Esophagus muscularis mucosa (tissue), 4 donors: ENCODE results near the gene SNRNP35. TPM values are rescaled to one million over a fixed set of nuclear protein-coding genes. Genes with fewer than 3 reads are reported as not detected.
"Not testable (repeated sequence)": the region's sequence is repeated elsewhere in the genome, so short reads cannot be mapped to it uniquely, and the experiment has no call there.

Experiments
- DNase-seq: peaks from one replicate; pipeline ENCODE4 v3.0.0-alpha.2; 2017; ENCODE audit errors: extremely low spot score
- H3K27ac ChIP-seq, 4 donors: fragments of 200-600 bp; sonication (generic); replicated peaks in 1 of 4; 1 replicate in 3 of 4; 2 replicates in 1 of 4; pipeline ENCODE4 v1.5.1; 2016 to 2019; ENCODE audit warnings: mild to moderate bottlenecking in 1 of 4
- H3K27me3 ChIP-seq, 4 donors: fragments of 200-600 bp; sonication (generic); one replicate each; pipeline versions ENCODE4 v1.5.1 to v1.6.0; 2016 to 2019
- H3K36me3 ChIP-seq, 4 donors: fragments of 200-600 bp; sonication (generic); one replicate each; pipeline ENCODE4 v1.5.1; 2016 to 2019
- H3K4me1 ChIP-seq, 4 donors: fragments of 200-600 bp; sonication (generic); one replicate each; pipeline ENCODE4 v1.5.1; 2016 to 2019
- H3K4me3 ChIP-seq, 4 donors: fragments of 200-600 bp; sonication (generic); 1 replicate in 2 of 4; 2 replicates in 2 of 4; pipeline ENCODE4 v1.5.1; 2016 to 2019; ENCODE audit warnings: mild to moderate bottlenecking in 4 of 4, moderate library complexity in 1 of 4
- H3K9me3 ChIP-seq, 4 donors: fragments of 200-600 bp; sonication (generic); 1 replicate in 3 of 4; 2 replicates in 1 of 4; pipeline ENCODE4 v1.5.1; 2016 to 2019
- CTCF ChIP-seq, 3 experiments: fragments of 200-600 bp in 2 of 3; fragments of 450-650 bp in 1 of 3; sonication (generic) in 2 of 3; IDR thresholded peaks; one replicate each; pipeline ENCODE4 v1.5.1; 2017 to 2019; ENCODE audit warnings: antibody characterized with exemption in 3 of 3, mild to moderate bottlenecking in 2 of 3, moderate library complexity in 1 of 3
- EP300 ChIP-seq: sonication (generic); formaldehyde crosslinking; IDR thresholded peaks from one replicate; pipeline ENCODE4 v1.6.1; 2017; ENCODE audit warnings: antibody characterized with exemption
- POLR2A ChIP-seq: fragments of 450-650 bp; IDR thresholded peaks from one replicate; pipeline ENCODE4 v1.6.1; 2017; ENCODE audit warnings: antibody characterized with exemption, moderate library complexity, mild to moderate bottlenecking, low read depth
- POLR2AphosphoS5 ChIP-seq, 2 donors: sonication (generic); formaldehyde crosslinking; IDR thresholded peaks; one replicate each; pipeline ENCODE4 v1.6.1; 2017; ENCODE audit warnings: antibody characterized with exemption in 2 of 2
- WGBS: methylation state at CpG from one replicate; pipeline ENCODE4 v1.1.5; 2018; 5-methylcytosine and 5-hydroxymethylcytosine counted together
- intact Hi-C: fragments of 100-400 bp; cut with DNase I; formaldehyde crosslinking; loops from one replicate; pipeline ENCODE4 v1.15.1; 2023
- total RNA-seq, 4 donors: library from RNA; depleted of rRNA; stranded (reverse); fragments of >200 nt; gene quantifications; one replicate each; pipeline versions ENCODE4 v1.1.0 to v1.2.1, GENCODE V29; 2016

SNRNP35 gene
- total RNA-seq, 4 donors from 2014 or later = 11.6 to 27.4 (median 17.0) TPM

- WGBS = 75% methylated on average over 10 of the region's 14 CpGs
- Histone ChIP-seq H3K36me3 (peaks cover 6 to 60% (median 41%) of the 10 kb centered on the region in 4 donors), H3K9me3 (no peaks in the 10 kb centered on the region), H3K4me1 (peaks cover 7 to 30% (median 21%) of the 10 kb centered on the region in 4 donors), H3K27me3 (no peaks in the 10 kb centered on the region), H3K27ac (peak overlapping the region; percentile 15 to 58 (median 38)), H3K4me3 (peak overlapping the region in 1 of 4 donors; percentile 12)
- TF ChIP-seq POLR2AphosphoS5 (IDR thresholded peaks at IDR 0.05) (peak in 1 of 2 donors; percentile 29), POLR2A (no peak)
- intact Hi-C loops = no loop called here
- DNase-seq = no peak
These were observed 21.7 kb downstream of the SNRNP35 start for GRCh38 chr12:123479442-123480180.

GRCh38 chr12:123481251-123481650, 23.3 kb downstream of the SNRNP35 start:
- H3K27me3 ChIP-seq, DNase-seq, H3K4me3 ChIP-seq, intact Hi-C loops, H3K9me3 ChIP-seq, H3K27ac ChIP-seq: not testable (repeated sequence)
- Histone ChIP-seq H3K4me1 (peaks cover 7 to 20% (median 11%) of the 10 kb centered on the region in 4 donors), H3K36me3 (peaks cover 6 to 72% (median 55%) of the 10 kb centered on the region in 4 donors)
- WGBS = 92% methylated on average over 5 of the region's 5 CpGs

- TF ChIP-seq EP300 (no peak), POLR2AphosphoS5 (IDR thresholded peaks at IDR 0.05) (no peak), CTCF (IDR thresholded peaks at IDR 0.05) (no peak), POLR2A (no peak)
- peaks cover 7 to 20% (median 11%) of the 10 kb centered on the region in 4 donors for H3K4me1 ChIP-seq
- intact Hi-C loops = no loop called here
- no peaks in the 10 kb centered on the region for H3K27me3 ChIP-seq
- H3K4me3 ChIP-seq = no peak overlapping the region
- no peaks in the 10 kb centered on the region for H3K9me3 ChIP-seq
- 92% methylated on average over 6 of the region's 6 CpGs for WGBS
- no peak for DNase-seq
- H3K36me3 ChIP-seq = peaks cover 6 to 63% (median 43%) of the 10 kb centered on the region in 4 donors
- H3K27ac ChIP-seq = no peak overlapping the region
These were observed 24.9 kb downstream of the SNRNP35 start for GRCh38 chr12:123482876-123483275.

GRCh38 chr12:123483602-123484248, 25.8 kb downstream of the SNRNP35 start:
- Histone ChIP-seq H3K4me3 (no peak overlapping the region), H3K36me3 (peaks cover 9 to 57% (median 42%) of the 10 kb centered on the region in 4 donors), H3K27ac (no peak overlapping the region), H3K9me3 (no peaks in the 10 kb centered on the region), H3K27me3 (no peaks in the 10 kb centered on the region), H3K4me1 (peaks cover 7 to 16% (median 11%) of the 10 kb centered on the region in 4 donors)
- DNase-seq = no peak
- WGBS = 81% methylated on average over 18 of the region's 18 CpGs
- TF ChIP-seq POLR2A = no peak
- no peak for TF ChIP-seq CTCF (IDR thresholded peaks at IDR 0.05)
- TF ChIP-seq POLR2AphosphoS5 (IDR thresholded peaks at IDR 0.05) = no peak
- no peak for TF ChIP-seq EP300
- intact Hi-C loops = no loop called here

- DNase-seq = no peak
- intact Hi-C loops = no loop called here
These were observed 27.8 kb downstream of the SNRNP35 start for GRCh38 chr12:123485756-123486155.

More at GRCh38 chr12:123485756-123486155, 27.8 kb downstream of the SNRNP35 start:
- no peak overlapping the region for H3K4me3 ChIP-seq
- no peak overlapping the region for H3K27ac ChIP-seq
- 85% methylated on average over 14 of the region's 14 CpGs for WGBS
- no peaks in the 10 kb centered on the region for H3K4me1 ChIP-seq
- H3K9me3 ChIP-seq = no peaks in the 10 kb centered on the region
- no peaks in the 10 kb centered on the region for H3K27me3 ChIP-seq
- H3K36me3 ChIP-seq = peaks cover 11 to 55% (median 45%) of the 10 kb centered on the region in 4 donors
- TF ChIP-seq POLR2AphosphoS5 (IDR thresholded peaks at IDR 0.05) (no peak), POLR2A (no peak), CTCF (IDR thresholded peaks at IDR 0.05) (no peak)
